ENCODE measurements around the gene LRRN3.

LRRN3 gene

GRCh38 chr7:111145472-111145871 lies 54.5 kb downstream of the LRRN3 start:
- no peak overlapping the region for H3K4me3 ChIP-seq
- H3K9me3 ChIP-seq (ENCODE audit: low read depth, low read length), result no peaks in the 10 kb centered on the region
- H3K27ac ChIP-seq, result no peak overlapping the region
- H3K9ac ChIP-seq (ENCODE audit: insufficient read length), result no peak overlapping the region
- TF ChIP-seq POLR2AphosphoS5 (IDR thresholded peaks at IDR 0.05; ENCODE audit: borderline replicate concordance, low read depth, low read length) (no peak), EZH2 (IDR thresholded peaks at IDR 0.05) (no peak), FOXP2 (optimal IDR thresholded peaks at IDR 0.05; ENCODE audit: control extremely low read depth, extremely low read length, insufficient read depth) (no peak)
- no peaks in the 10 kb centered on the region for H3K36me3 ChIP-seq (ENCODE audit: insufficient read depth, low read length)
- DNase-seq (ENCODE audit: low read depth, low spot score), result no peak

GRCh38 chr7:111146136-111146535 lies 55.2 kb downstream of the LRRN3 start:
- Histone ChIP-seq H3K9ac (ENCODE audit: insufficient read length) (no peak overlapping the region), H3K4me3 (no peak overlapping the region), H3K9me3 (ENCODE audit: low read depth, low read length) (no peaks in the 10 kb centered on the region), H3K36me3 (ENCODE audit: insufficient read depth, low read length) (no peaks in the 10 kb centered on the region), H3K27ac (no peak overlapping the region)
- TF ChIP-seq FOXP2 (optimal IDR thresholded peaks at IDR 0.05; ENCODE audit: control extremely low read depth, extremely low read length, insufficient read depth) (no peak), EZH2 (IDR thresholded peaks at IDR 0.05) (no peak), POLR2AphosphoS5 (IDR thresholded peaks at IDR 0.05; ENCODE audit: borderline replicate concordance, low read depth, low read length) (no peak)
- no peak for DNase-seq (ENCODE audit: low read depth, low spot score)

- Histone ChIP-seq H3K36me3 (ENCODE audit: insufficient read depth, low read length) (no peaks in the 10 kb centered on the region), H3K9ac (ENCODE audit: insufficient read length) (no peak overlapping the region), H3K9me3 (ENCODE audit: low read depth, low read length) (no peaks in the 10 kb centered on the region), H3K4me3 (no peak overlapping the region), H3K27ac (no peak overlapping the region)
- DNase-seq (ENCODE audit: low read depth, low spot score), result no peak
- TF ChIP-seq EZH2 (IDR thresholded peaks at IDR 0.05), result no peak
- TF ChIP-seq POLR2AphosphoS5 (IDR thresholded peaks at IDR 0.05; ENCODE audit: borderline replicate concordance, low read depth, low read length), result no peak
- TF ChIP-seq FOXP2 (optimal IDR thresholded peaks at IDR 0.05; ENCODE audit: control extremely low read depth, extremely low read length, insufficient read depth), result no peak
Measured at GRCh38 chr7:111147708-111148533, 57.0 kb downstream of the LRRN3 start.

GRCh38 chr7:111150709-111151108 lies 59.8 kb downstream of the LRRN3 start:
- TF ChIP-seq EZH2 (IDR thresholded peaks at IDR 0.05) (no peak), POLR2AphosphoS5 (IDR thresholded peaks at IDR 0.05; ENCODE audit: borderline replicate concordance, low read depth, low read length) (no peak), FOXP2 (optimal IDR thresholded peaks at IDR 0.05; ENCODE audit: control extremely low read depth, extremely low read length, insufficient read depth) (no peak)

GRCh38 chr7:111159426-111159825 lies 68.5 kb downstream of the LRRN3 start:
- H3K9me3 ChIP-seq (ENCODE audit: low read depth, low read length), result no peaks in the 10 kb centered on the region
- no peak overlapping the region for H3K27ac ChIP-seq
- no peak overlapping the region for H3K4me3 ChIP-seq
- no peaks in the 10 kb centered on the region for H3K36me3 ChIP-seq (ENCODE audit: insufficient read depth, low read length)
- no peak for DNase-seq (ENCODE audit: low read depth, low spot score)
- TF ChIP-seq FOXP2 (optimal IDR thresholded peaks at IDR 0.05; ENCODE audit: control extremely low read depth, extremely low read length, insufficient read depth) (no peak), POLR2AphosphoS5 (IDR thresholded peaks at IDR 0.05; ENCODE audit: borderline replicate concordance, low read depth, low read length) (no peak), EZH2 (IDR thresholded peaks at IDR 0.05) (no peak)
- no peak overlapping the region for H3K9ac ChIP-seq (ENCODE audit: insufficient read length)

More at GRCh38 chr7:111150709-111151108, 59.8 kb downstream of the LRRN3 start:
- Histone ChIP-seq H3K27ac (no peak overlapping the region), H3K9me3 (ENCODE audit: low read depth, low read length) (no peaks in the 10 kb centered on the region), H3K9ac (ENCODE audit: insufficient read length) (no peak overlapping the region), H3K36me3 (ENCODE audit: insufficient read depth, low read length) (no peaks in the 10 kb centered on the region), H3K4me3 (no peak overlapping the region)
- DNase-seq (ENCODE audit: low read depth, low spot score), result no peak

- no peak overlapping the region for H3K4me3 ChIP-seq
- no peak overlapping the region for H3K9ac ChIP-seq (ENCODE audit: insufficient read length)
- TF ChIP-seq EZH2 (IDR thresholded peaks at IDR 0.05) (no peak), POLR2AphosphoS5 (IDR thresholded peaks at IDR 0.05; ENCODE audit: borderline replicate concordance, low read depth, low read length) (no peak), FOXP2 (optimal IDR thresholded peaks at IDR 0.05; ENCODE audit: control extremely low read depth, extremely low read length, insufficient read depth) (no peak)
- DNase-seq (ENCODE audit: low read depth, low spot score), result no peak
- H3K27ac ChIP-seq, result no peak overlapping the region
- H3K36me3 ChIP-seq (ENCODE audit: insufficient read depth, low read length), result no peaks in the 10 kb centered on the region
- H3K9me3 ChIP-seq (ENCODE audit: low read depth, low read length), result no peaks in the 10 kb centered on the region
Measured at GRCh38 chr7:111160297-111160696, 69.4 kb downstream of the LRRN3 start.

- Histone ChIP-seq H3K9ac (ENCODE audit: insufficient read length) (no peak overlapping the region), H3K27ac (no peak overlapping the region), H3K4me3 (no peak overlapping the region), H3K9me3 (ENCODE audit: low read depth, low read length) (no peaks in the 10 kb centered on the region), H3K36me3 (ENCODE audit: insufficient read depth, low read length) (no peaks in the 10 kb centered on the region)
- no peak for TF ChIP-seq EZH2 (IDR thresholded peaks at IDR 0.05)
- TF ChIP-seq FOXP2 (optimal IDR thresholded peaks at IDR 0.05; ENCODE audit: control extremely low read depth, extremely low read length, insufficient read depth), result no peak
- no peak for TF ChIP-seq POLR2AphosphoS5 (IDR thresholded peaks at IDR 0.05; ENCODE audit: borderline replicate concordance, low read depth, low read length)
- no peak for DNase-seq (ENCODE audit: low read depth, low spot score)
Measured at GRCh38 chr7:111162692-111163091, 71.8 kb downstream of the LRRN3 start.

- TF ChIP-seq EZH2 (IDR thresholded peaks at IDR 0.05) (no peak), FOXP2 (optimal IDR thresholded peaks at IDR 0.05; ENCODE audit: control extremely low read depth, extremely low read length, insufficient read depth) (no peak), POLR2AphosphoS5 (IDR thresholded peaks at IDR 0.05; ENCODE audit: borderline replicate concordance, low read depth, low read length) (no peak)
- DNase-seq (ENCODE audit: low read depth, low spot score), result no peak
- Histone ChIP-seq H3K9me3 (ENCODE audit: low read depth, low read length) (no peaks in the 10 kb centered on the region), H3K4me3 (no peak overlapping the region), H3K36me3 (ENCODE audit: insufficient read depth, low read length) (no peaks in the 10 kb centered on the region), H3K9ac (ENCODE audit: insufficient read length) (no peak overlapping the region), H3K27ac (no peak overlapping the region)
Measured at GRCh38 chr7:111164442-111164841, 73.5 kb downstream of the LRRN3 start.
